ENCODE data around the gene CNTNAP4.
A peak's percentile ranks its signal among the peaks of the same experiment; 100 is the strongest.

Gene CNTNAP4

GRCh38 chr16:76500006-76500405 is 222.8 kb downstream of the CNTNAP4 start:
- DNase-seq = no peak

GRCh38 chr16:76502063-76502462 is 224.9 kb downstream of the CNTNAP4 start:
- no peak for DNase-seq

- DNase-seq = no peak
These were observed 225.4 kb downstream of the CNTNAP4 start for GRCh38 chr16:76502555-76502954.

- no peak for DNase-seq
These were observed 225.9 kb downstream of the CNTNAP4 start for GRCh38 chr16:76503091-76503490.

- DNase-seq = no peak
These were observed 234.0 kb downstream of the CNTNAP4 start for GRCh38 chr16:76511203-76511602.

GRCh38 chr16:76518781-76519180 is 241.6 kb downstream of the CNTNAP4 start:
- DNase-seq = no peak

GRCh38 chr16:76524356-76524755 is 247.2 kb downstream of the CNTNAP4 start:
- no peak for DNase-seq

- DNase-seq = no peak
These were observed 247.6 kb downstream of the CNTNAP4 start for GRCh38 chr16:76524769-76525168.

GRCh38 chr16:76527244-76527643 is 250.0 kb downstream of the CNTNAP4 start:
- DNase-seq = no peak

- DNase-seq = no peak
These were observed 251.9 kb downstream of the CNTNAP4 start for GRCh38 chr16:76529120-76529519.

GRCh38 chr16:76531236-76531635 is 254.0 kb downstream of the CNTNAP4 start:
- no peak for DNase-seq

GRCh38 chr16:76532188-76532973 is 255.2 kb downstream of the CNTNAP4 start:
- DNase-seq = no peak

- DNase-seq = no peak
These were observed 262.4 kb downstream of the CNTNAP4 start for GRCh38 chr16:76539609-76540008.

- DNase-seq = no peak
These were observed 263.9 kb downstream of the CNTNAP4 start for GRCh38 chr16:76541070-76541469.

- no peak for DNase-seq
These were observed 288.3 kb downstream of the CNTNAP4 start for GRCh38 chr16:76565542-76565941.

- no peak for DNase-seq
These were observed 294.6 kb downstream of the CNTNAP4 start for GRCh38 chr16:76571755-76572154.

GRCh38 chr16:76573281-76573680 is 296.1 kb downstream of the CNTNAP4 start:
- no peak for DNase-seq

- no peak for DNase-seq
These were observed 297.4 kb downstream of the CNTNAP4 start for GRCh38 chr16:76574651-76575050.

- DNase-seq = no peak
These were observed 299.3 kb downstream of the CNTNAP4 start for GRCh38 chr16:76576526-76576925.

- no peak for DNase-seq
These were observed 299.8 kb downstream of the CNTNAP4 start for GRCh38 chr16:76577003-76577402.

- no peak for DNase-seq
These were observed 302.2 kb downstream of the CNTNAP4 start for GRCh38 chr16:76579277-76579922.

GRCh38 chr16:76583466-76583865 is 306.3 kb downstream of the CNTNAP4 start:
- peak; percentile 56 for DNase-seq

- no peak for DNase-seq
These were observed 306.7 kb downstream of the CNTNAP4 start for GRCh38 chr16:76583945-76584344.

GRCh38 chr16:76598498-76598897 is 321.3 kb downstream of the CNTNAP4 start:
- DNase-seq = no peak

GRCh38 chr16:76607317-76607716 is 330.1 kb downstream of the CNTNAP4 start:
- DNase-seq = no peak
